Kidney (tissue), 14 donors: ENCODE results near the gene HDAC11. TPM values are rescaled to one million over a fixed set of nuclear protein-coding genes. Genes with fewer than 3 reads are reported as not detected.
"Not testable (repeated sequence)": the region's sequence is repeated elsewhere in the genome, so short reads cannot be mapped to it uniquely, and the experiment has no call there.

ENCODE experiments used
- DNase-seq, 5 donors: peaks; one replicate each; pipeline ENCODE4 v3.0.0-alpha.2; 2013 to 2020
- FAIRE-seq: peaks from 2 replicates; lab custom pipeline; 2012; peaks lifted over from hg19 to GRCh38; lab: Jason Lieb, UNC
- H3K27ac ChIP-seq, 2 donors: one replicate each; pipeline ENCODE4 v1.7.0; 2013; ENCODE audit warnings: low read depth in 2 of 2, low read length in 2 of 2, inconsistent platforms in 1 of 2
- H3K27me3 ChIP-seq: one replicate; pipeline ENCODE4 v1.7.1; 2013; ENCODE audit warnings: low read length, inconsistent platforms; ENCODE audit not compliant: control insufficient read depth, insufficient read depth
- H3K36me3 ChIP-seq, 3 donors: one replicate each; pipeline versions ENCODE4 v1.7.0 to v1.7.1; 2013; ENCODE audit warnings: low read length in 3 of 3, control low read depth in 1 of 3, inconsistent platforms in 1 of 3; ENCODE audit not compliant: insufficient read depth in 3 of 3, control insufficient read depth in 2 of 3
- H3K4me1 ChIP-seq, 3 donors: one replicate each; pipeline versions ENCODE4 v1.7.0 to v1.7.1; 2013; ENCODE audit warnings: low read length in 3 of 3, inconsistent platforms in 1 of 3, low read depth in 1 of 3; ENCODE audit not compliant: control insufficient read depth in 2 of 3, insufficient read depth in 2 of 3
- H3K4me3 ChIP-seq, 3 donors: one replicate each; pipeline versions ENCODE4 v1.7.0 to v1.8.1; 2013; ENCODE audit warnings: low read length in 3 of 3, control low read depth in 1 of 3, inconsistent platforms in 1 of 3
- H3K9ac ChIP-seq, 3 donors: one replicate each; pipeline versions ENCODE4 v1.7.0 to v1.7.1; 2013; ENCODE audit warnings: low read length in 3 of 3, control low read depth in 1 of 3, inconsistent platforms in 1 of 3
- H3K9me3 ChIP-seq, 3 donors: one replicate each; pipeline versions ENCODE4 v1.7.0 to v1.7.1; 2013; ENCODE audit warnings: low read length in 3 of 3, control low read depth in 1 of 3, inconsistent platforms in 1 of 3; ENCODE audit not compliant: control insufficient read depth in 2 of 3, insufficient read depth in 1 of 3
- intact Hi-C: fragments of 100-400 bp; cut with DNase I; formaldehyde crosslinking; loops from one replicate; pipeline ENCODE4 v1.11.1; 2022
- polyA plus RNA-seq: library from polyadenylated mRNA; stranded (reverse); fragments of 350-450 nt; fragmentation: Illumina TruSeq; extraction: RNeasy Lipid Tissue Mini Kit (QIAGEN cat#74804); gene quantifications from one replicate; pipeline ENCODE4 v1.2.3, GENCODE V29; 2014; ENCODE audit warnings: low read depth, low replicate concordance; ENCODE audit not compliant: insufficient read depth
- total RNA-seq: library from RNA; stranded (reverse); fragmentation: NEBNext Ultra II Directional; extraction: Animal tissue kit (Norgen Biotek cat#: 25700); gene quantifications from one replicate; pipeline ENCODE4 v1.2.1, GENCODE V29; 2021
- TF ChIP-seq, protein P1 (sequence below): IDR thresholded peaks from 3 replicates; pipeline ENCODE4 v1.5.1; 2012; ENCODE audit warnings: mild to moderate bottlenecking, moderate library complexity, borderline replicate concordance; ENCODE audit not compliant: insufficient read depth; ENCODE audit errors: extremely low read depth
- donor health status: control.
- donor health status: control.
- donor health status: control.
- donor health status: control.
- donor health status: control.
- donor health status: DM: yes; HTN: yes; CAD: no.
- donor health status: Normal renal cell carcinoma (clear cell type).

HDAC11 gene
- total and polyA plus RNA-seq, 2 donors from 2014 or later: 28.3 to 43.7 TPM

DNA sequence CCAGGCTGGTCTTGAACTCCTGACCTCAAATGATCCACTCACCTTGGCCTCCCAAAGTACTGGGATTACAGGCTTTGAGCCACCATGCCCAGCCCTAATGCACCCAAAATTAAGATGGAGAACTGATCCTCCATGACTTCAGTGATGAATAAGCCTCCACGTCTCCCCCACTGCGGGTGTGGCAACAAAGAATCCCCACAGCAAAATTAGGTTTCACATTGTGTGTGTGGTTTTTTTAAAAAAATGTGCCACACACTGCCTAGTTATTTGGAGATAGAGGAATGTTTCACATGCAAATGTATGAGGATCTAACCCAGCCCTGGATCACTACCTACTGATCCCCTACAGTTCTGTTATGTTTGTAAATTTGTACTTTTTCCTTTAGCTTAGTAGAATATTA lies 17.3 kb downstream of the HDAC11 start:
- Histone ChIP-seq H3K27me3 (no peaks in the 10 kb centered on the region), H3K4me1 (no peaks in the 10 kb centered on the region), H3K36me3 (peaks cover 0 to 3% (median 0%) of the 10 kb centered on the region in 3 donors), H3K9ac (no peak overlapping the region), H3K4me3 (no peak overlapping the region), H3K9me3 (no peaks in the 10 kb centered on the region), H3K27ac (no peak overlapping the region)
- intact Hi-C loops: loop anchor here (5.0 kb wide), 1 partner anchor 150 kb away; no protein-coding TSS in a partner anchor
- DNase-seq: peak in 2 of 5 donors; percentile 18 to 19
- FAIRE-seq: no peak
- TF ChIP-seq, protein P1, sequence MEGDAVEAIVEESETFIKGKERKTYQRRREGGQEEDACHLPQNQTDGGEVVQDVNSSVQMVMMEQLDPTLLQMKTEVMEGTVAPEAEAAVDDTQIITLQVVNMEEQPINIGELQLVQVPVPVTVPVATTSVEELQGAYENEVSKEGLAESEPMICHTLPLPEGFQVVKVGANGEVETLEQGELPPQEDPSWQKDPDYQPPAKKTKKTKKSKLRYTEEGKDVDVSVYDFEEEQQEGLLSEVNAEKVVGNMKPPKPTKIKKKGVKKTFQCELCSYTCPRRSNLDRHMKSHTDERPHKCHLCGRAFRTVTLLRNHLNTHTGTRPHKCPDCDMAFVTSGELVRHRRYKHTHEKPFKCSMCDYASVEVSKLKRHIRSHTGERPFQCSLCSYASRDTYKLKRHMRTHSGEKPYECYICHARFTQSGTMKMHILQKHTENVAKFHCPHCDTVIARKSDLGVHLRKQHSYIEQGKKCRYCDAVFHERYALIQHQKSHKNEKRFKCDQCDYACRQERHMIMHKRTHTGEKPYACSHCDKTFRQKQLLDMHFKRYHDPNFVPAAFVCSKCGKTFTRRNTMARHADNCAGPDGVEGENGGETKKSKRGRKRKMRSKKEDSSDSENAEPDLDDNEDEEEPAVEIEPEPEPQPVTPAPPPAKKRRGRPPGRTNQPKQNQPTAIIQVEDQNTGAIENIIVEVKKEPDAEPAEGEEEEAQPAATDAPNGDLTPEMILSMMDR: no peak

DNA sequence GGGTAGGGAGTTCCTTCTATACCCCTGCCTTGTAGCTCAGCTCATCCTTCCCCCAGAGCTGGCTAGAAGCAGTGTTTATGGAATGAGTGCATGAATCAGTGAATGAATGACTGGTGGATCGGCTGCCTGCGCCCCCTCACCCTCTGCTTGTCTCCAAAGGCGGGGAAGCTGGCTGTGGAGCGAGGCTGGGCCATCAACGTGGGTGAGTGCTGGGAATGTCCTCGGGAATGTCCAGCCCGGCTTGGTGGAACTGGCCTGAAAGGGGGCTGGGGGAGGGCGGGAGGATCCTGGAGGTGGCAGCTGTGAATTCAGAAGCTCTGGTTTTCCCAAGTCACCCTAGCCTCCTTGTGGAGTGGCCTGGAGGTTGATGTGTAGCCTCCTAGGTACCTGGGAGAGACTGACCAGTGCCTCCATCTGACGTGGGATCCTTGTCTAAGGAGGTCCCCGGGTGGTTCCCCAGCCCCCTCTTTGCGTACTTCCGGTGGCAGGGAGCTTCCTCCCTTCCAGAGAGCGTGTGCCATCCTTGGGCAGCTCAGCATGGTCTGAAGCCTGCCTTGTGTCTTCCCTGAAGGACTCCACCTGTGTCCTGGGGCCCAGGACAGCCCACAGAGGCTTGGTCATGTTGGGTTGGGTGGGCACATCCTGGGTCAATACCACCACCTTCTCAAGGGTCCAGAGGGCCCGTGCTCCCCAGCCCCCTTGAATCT lies 18.4 kb downstream of the HDAC11 start:
- intact Hi-C loops: loop anchor here (5.0 kb wide), 1 partner anchor 149 kb away; no protein-coding TSS in a partner anchor

DNA sequence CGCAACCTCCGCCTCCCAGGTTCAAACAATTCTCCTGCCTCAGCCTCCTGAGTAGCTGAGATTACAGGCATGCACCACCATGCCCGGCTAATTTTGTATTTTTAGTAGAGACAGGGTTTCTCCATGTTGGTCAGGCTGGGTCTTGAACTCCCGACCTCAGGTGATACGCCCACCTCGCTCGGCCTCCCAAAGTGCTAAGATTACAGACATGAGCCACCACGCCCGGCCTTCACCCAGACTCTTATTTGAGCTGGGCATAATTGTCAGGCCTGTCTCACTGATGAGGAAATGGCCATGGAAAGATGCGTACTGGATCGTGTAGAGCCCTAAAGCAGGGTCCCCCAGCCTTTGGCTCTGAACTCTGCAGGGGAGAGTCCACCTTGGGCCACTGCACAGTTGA lies 19.1 kb downstream of the HDAC11 start:
- not testable (repeated sequence) for H3K9me3 ChIP-seq, H3K9ac ChIP-seq, H3K4me3 ChIP-seq, H3K27ac ChIP-seq, H3K36me3 ChIP-seq, FAIRE-seq, H3K27me3 ChIP-seq, H3K4me1 ChIP-seq
- intact Hi-C loops: loop anchor here (5.0 kb wide), 1 partner anchor 148 kb away; no protein-coding TSS in a partner anchor
- peak in 1 of 5 donors; percentile 33 for DNase-seq

More for the DNA sequence above, 18.4 kb downstream of the HDAC11 start:
- TF ChIP-seq, protein P1: no peak
- no peaks in the 10 kb centered on the region for H3K27me3 ChIP-seq
- H3K9me3 ChIP-seq: no peaks in the 10 kb centered on the region
- H3K27ac ChIP-seq: no peak overlapping the region
- no peak overlapping the region for H3K4me3 ChIP-seq
- H3K4me1 ChIP-seq: no peaks in the 10 kb centered on the region
- H3K36me3 ChIP-seq: peaks cover 0 to 3% (median 2%) of the 10 kb centered on the region in 3 donors
- no peak overlapping the region for H3K9ac ChIP-seq
- FAIRE-seq (no peak), DNase-seq (peak in 1 of 5 donors; percentile 74)

DNA sequence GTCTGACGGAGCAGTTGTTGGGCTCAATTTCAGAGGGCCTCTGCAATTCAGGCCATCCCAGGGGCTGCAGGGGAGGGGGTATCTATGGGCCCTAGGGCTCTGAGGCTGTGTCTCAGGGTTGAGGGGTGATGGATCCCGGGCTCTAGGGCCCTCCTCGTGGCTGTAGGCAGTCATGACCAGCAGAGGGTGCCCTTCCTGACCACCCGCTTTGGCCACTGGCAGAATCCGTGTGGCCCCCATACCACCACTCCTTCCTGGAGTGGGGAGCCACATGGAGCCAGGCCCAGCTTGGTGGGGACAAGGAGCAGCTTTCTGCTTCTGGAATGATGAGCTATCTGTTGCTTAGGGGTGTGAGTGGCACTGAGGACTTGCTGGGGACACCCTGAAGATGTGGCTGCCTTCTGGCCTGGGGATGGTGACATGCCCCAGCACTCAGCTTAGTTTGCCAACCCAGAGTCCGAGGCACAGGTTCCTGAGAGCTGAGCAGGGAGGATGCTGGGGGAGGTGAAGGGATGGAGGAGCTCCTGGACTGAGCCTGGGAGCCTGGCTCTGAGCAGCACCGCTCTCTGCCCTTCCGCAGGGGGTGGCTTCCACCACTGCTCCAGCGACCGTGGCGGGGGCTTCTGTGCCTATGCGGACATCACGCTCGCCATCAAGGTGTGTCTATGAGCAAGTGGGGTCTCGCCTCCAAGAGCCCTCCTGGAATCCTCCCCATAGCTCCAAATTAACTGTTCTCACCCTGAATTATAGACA lies 20.2 kb downstream of the HDAC11 start:
- Histone ChIP-seq H3K9ac (no peak overlapping the region), H3K4me1 (no peaks in the 10 kb centered on the region), H3K27me3 (no peaks in the 10 kb centered on the region), H3K4me3 (no peak overlapping the region), H3K36me3 (peaks cover 0 to 2% (median 0%) of the 10 kb centered on the region in 3 donors), H3K27ac (no peak overlapping the region), H3K9me3 (no peaks in the 10 kb centered on the region)
- TF ChIP-seq, protein P1: peak; percentile 12
- peak in 2 of 5 donors; percentile 39 to 45 for DNase-seq
- intact Hi-C loops: no loop called here
- FAIRE-seq: no peak
